GM18951 (cell line): Measurements from ENCODE around the gene IL21R.

ENCODE experiments used
- POLR2A ChIP-seq: IDR thresholded peaks from 4 replicates; pipeline ENCODE4 v1.6.1; 2011; ENCODE audit warnings: mild to moderate bottlenecking; ENCODE audit not compliant: insufficient read length, insufficient read depth; ENCODE audit errors: extremely low read depth
- in situ Hi-C: fragments of 300-500 bp; cut with MboI; formaldehyde crosslinking; loops from one replicate; pipeline ENCODE4 v1.12.0; 2022; ENCODE audit warnings: low sequenced_read_pairs, mixed read lengths, inconsistent platforms; ENCODE audit not compliant: unreplicated experiment

IL21R gene

DNA sequence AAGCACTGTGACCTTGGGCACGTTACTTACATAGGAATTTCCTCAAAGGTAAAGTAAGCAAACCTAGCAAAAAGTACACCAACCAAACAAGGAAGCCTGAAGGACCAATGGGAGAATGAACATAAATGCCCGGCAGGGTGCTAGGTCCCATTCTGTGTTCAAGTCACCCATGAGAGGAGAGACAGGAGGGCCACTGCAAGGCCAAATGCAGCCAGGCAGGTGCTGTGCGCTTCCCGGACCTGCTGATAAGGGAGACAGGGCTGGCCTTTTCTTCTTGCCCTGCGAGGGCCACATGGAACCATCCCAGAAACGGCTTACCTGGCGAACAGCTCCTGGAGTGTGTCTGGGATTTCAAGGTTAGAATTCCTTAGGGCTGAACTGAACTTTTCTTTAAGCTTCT lies 78.8 kb downstream of the IL21R start:
- no peak for TF ChIP-seq POLR2A
- in situ Hi-C loops = no loop called here

DNA sequence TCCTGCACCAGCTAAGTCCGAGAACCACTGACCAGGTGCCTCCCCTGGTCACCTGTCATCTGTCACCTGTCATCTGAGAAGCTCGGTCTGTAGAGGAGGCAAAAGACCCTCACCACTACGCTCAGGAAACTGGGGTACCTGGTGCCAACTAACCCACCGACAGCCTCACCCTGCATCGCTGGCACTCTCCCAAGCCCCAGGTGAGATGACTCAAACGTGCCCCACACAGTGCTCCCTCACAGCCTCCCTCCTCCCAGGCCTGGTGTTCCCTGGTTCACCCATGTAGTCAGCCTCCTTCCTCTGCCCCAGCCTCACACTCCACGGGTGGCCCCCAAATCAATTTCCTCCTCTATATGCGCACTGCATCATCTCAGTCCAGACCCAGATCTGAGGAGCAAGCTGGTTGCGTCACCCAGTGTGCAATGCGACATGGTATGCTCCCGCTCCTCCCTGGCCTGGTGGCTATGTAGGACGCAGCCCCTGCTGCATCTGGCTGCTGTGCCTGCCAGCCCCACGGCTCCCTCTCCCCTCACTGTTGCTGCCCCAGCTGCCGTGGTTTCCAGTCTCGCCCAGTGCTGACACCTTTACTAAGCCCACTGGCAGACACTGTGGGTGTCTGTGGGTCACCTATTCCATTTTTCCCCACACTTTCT lies 79.4 kb downstream of the IL21R start:
- no peak for TF ChIP-seq POLR2A
- in situ Hi-C loops = no loop called here

DNA sequence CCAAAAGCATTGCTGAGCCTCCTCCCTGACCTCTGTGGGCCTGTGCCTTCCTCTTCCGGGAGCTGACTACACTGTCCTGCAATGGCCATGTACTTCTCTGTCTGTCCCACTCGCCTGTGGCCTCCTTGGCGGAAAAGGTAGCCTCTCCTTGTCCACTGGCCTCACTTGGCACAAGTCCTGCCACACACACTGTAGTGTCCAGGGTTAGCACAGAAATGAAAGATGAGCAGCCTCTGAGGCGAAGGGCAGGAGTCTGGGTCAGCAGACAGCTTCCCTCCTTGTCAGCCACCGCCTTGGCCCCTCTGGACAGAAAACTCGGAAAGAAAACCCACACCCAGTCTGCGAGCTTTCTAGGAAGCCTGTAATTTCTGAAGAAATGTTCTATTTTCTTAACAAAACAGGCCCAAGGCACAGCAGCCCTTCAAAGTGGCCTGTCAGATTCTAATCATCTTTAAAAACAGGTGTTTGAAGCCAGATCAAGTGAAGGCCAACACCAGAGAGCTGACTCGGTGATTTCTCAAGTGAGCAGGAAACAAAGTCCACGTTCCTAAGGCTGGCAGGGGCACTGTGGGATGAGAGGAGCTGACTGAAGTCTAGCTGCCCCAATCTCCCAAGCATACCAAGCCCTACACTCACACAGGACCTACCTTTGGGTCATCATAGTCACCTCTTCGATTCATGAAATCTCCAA lies 80.6 kb downstream of the IL21R start:
- in situ Hi-C loops = no loop called here

DNA sequence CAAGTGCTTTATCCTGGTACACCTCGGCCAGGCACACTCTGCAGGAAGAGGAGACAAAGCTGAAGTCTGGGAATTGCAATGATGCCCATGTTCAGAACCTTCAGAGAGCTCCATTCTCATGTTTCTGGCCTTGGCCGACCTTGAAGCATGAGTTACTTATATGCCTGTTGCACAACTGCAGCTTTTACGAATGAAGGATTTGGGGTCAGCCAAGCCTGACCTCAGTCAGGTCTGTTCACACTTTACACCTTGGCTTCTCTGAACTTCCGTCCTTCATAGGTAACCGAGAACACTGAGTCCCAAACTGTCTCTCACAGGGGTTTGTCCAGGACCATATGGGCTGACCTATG lies 81.1 kb downstream of the IL21R start:
- no peak for TF ChIP-seq POLR2A
- in situ Hi-C loops = no loop called here

More for the DNA sequence above, 80.6 kb downstream of the IL21R start:
- TF ChIP-seq POLR2A = no peak

DNA sequence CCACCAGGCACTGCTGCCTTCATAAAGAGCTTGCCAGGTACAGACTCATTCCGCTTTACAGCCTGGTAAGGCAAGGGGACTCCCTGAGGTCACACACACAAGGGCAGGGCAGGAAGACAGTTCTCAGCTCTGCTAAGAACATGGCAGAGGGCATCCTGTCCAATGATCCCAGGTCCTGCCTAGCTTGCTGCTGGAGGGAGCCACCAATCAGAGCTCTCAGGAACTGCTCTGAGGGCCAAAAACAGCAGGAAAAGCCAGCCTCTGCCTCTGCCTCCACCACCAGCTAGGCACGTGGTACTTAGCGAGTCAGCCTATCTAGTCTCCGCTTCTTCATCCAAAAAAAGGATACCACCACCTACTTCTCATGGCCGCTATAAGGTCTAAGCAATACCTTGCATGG lies 81.7 kb downstream of the IL21R start:
- no peak for TF ChIP-seq POLR2A
- in situ Hi-C loops = no loop called here

DNA sequence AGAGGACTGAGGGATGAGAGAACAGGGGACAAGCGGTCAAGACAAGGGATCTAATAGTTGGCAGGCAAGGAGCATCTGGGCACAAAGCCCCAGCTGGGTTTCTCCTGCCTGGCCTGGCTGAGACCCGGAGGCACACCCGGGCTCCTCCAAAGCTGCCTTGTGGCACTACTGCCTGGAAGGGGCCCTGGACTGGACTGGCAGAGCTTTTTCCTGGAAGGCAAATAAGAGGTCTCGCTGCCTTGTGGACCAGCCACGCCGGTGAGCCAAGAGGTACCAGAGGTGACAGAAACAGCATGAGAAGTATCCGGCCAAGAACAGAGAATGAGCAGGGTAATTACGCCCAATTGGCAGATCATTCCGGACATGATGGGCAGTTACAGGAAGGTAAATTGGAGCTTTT lies 83.2 kb downstream of the IL21R start:
- in situ Hi-C loops = no loop called here
- TF ChIP-seq POLR2A = no peak

DNA sequence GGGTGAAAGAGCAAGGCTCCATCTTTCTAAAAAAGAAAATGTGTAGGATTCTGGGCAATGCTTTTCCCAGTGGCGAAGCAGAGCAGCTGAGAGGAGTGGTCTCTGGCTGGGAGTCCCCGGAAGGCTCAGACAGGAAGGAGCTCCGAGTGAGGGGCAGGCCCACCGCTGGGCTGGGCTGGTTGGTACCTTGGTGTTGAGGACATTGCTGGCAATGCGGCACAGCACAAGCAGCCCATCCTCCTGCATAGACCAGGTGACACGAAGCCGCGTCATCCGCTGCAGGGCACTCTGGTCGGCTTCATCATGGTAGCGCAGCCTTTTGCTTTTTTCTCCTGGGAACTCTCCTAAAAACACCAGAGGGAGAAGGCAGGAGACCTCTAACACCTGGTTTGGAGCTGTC lies 83.8 kb downstream of the IL21R start:
- in situ Hi-C loops = no loop called here
- no peak for TF ChIP-seq POLR2A

DNA sequence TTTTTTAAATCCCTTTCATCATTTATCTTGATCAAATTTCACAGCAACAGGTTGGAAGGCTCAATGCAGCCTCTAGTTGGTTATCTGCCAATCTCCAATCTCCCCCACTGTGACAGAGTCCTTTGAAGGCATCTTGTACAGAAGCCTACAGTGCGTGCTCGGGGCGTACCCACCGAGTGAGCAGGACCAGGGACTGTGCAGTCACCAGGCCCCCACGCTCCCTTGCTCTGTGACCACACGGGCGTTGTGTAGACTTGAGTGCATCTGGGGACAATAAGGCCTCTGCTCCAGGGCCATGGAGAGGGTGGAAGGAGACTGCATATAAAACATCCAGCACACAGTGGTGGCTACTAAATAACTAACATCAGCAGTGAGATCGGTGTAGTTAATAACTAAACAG lies 84.4 kb downstream of the IL21R start:
- in situ Hi-C loops = no loop called here
- TF ChIP-seq POLR2A = no peak

DNA sequence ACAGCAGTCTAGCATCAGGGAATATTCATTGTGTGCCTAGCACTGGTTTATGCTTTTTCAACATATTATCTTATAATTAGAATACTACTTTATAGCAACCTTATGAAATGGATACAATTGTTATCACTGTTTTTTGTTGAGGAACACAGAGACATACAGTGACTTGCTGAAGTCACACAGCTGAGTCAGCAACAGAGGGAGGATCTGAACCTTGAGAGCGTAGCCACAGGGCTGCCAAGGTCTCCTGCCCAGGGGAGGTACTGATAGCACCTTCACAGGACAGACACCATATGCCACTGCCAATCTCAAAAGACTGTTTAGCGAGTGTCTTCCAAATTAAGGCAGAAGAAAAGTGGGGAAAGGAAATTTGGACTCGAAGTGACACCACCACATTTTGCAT lies 84.8 kb downstream of the IL21R start:
- in situ Hi-C loops = no loop called here
- TF ChIP-seq POLR2A = no peak

DNA sequence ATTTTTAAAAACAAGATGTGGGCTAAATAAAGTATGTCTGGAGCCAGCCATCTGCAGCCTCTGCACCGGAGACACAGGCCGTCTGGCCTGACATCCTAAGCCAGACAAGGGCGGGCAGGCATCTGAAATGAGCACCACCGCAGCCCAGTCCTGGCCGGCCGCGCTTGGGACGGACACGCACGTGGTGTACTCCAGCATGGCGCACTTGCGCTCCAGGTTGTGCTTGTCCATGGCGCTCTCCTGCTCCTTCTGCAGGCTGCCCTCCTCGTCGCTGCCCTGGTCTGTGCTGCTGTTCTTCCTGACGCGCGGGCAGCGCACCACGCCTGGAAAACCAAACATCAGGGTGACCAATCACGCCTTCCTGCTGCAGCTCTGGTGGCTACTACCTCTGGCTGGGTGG lies 87.4 kb downstream of the IL21R start:
- in situ Hi-C loops = no loop called here
- TF ChIP-seq POLR2A = no peak

DNA sequence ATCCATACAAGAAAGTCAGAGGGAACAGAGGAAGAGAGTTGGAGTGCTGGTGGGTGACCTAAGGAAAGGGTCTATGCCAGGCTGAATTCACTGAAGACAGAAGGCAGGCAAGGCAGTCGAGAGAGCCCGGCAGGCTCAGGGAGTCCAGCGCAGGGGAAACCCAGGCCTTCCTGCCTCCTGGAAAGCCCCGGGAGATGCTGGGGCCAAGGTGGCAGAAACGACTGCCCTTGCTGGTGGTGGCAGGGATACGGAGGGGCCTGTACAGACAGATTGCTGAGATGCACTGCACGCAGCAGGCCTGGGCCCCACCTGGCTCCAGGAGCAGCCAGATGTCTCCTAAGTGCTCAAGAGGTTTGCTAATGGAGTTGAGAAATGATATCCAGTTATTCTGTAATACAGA lies 87.9 kb downstream of the IL21R start:
- in situ Hi-C loops = no loop called here

DNA sequence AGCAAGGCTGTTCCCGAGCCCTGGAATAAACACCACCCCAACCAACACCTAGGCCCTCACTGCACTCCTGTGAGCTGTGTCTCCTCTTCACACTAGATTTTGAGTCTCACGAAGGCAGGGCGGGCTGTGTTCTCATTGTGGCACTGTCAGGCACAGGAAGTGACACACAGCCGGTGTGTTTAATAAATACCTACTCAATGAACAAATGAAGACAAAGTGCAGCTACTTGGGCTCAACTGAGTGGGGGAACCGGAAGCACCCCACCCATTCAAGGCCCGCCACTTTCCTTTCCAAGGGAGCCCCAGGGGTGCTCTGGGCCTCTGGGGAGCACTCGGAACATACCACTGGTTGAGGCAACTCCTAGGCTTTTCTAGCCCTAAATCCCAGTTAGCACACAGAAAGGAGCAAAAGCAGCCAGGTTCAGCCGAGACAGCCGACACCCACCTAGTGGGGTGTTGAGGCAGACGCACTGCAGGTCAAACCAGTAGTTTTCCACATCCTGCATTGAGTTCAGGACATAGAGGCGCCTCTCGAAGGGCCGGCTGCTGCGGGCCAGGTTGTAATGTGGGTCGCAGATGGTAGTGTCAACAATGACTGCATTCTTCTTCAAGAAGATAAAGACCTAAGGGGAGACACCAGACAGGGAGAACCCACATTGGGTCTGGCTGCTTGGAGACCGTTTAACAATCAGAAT lies 90.1 kb downstream of the IL21R start:
- in situ Hi-C loops = no loop called here
- no peak for TF ChIP-seq POLR2A

More for the DNA sequence above, 87.9 kb downstream of the IL21R start:
- no peak for TF ChIP-seq POLR2A

DNA sequence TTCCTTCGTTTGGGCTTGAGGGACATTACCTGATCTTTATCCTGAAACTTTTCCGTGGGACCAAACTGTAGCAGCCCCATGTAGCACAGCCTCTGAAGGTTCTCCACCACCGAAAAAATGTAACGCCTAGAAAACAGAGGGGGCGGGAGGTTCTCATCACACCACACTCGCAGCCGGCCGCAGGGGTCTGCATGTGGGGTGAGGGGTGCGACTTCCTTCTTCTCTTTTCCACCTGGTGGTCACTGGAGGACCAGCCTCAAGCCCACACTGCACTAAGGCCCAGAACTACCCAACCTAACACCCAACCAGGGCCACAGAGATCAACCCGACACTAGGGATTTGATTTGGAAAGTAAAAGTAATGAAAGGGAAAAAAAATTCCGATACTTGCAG lies 90.6 kb downstream of the IL21R start:
- TF ChIP-seq POLR2A = no peak
- in situ Hi-C loops = no loop called here

DNA sequence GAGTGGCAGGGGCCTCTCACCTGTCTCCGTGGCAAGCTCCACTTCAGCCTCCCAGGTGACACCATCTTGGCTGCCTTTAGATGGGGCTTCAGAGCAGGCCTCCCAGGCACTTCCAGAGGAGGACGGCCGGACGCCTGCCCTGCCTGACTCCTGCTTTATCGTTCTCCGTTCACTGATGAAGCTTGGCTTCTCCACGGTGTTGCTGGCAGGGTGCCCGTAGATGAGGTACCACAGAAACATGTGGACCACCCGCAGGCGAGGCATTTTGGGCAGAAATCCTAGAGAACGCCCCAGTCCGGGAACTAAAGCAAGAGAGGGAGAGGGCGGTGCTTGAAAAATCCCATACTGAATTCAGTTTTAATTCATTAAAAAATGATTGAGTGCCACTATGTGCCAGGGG lies 93.2 kb downstream of the IL21R start:
- no peak for TF ChIP-seq POLR2A
- in situ Hi-C loops = no loop called here
